Mucosa of descending colon (tissue), 3 donors: ENCODE data around the gene TLL1. TPM values are rescaled to one million over a fixed set of nuclear protein-coding genes. Genes with fewer than 3 reads are reported as not detected.

Experiments
- ATAC-seq: fragments of 200-7000 bp; cut with Tn5 transposase; one replicate; pipeline ENCODE4 v1.9.1; 2020; ENCODE audit warnings: mild to moderate bottlenecking, moderate library complexity
- DNase-seq, 3 donors: peaks; one replicate each; pipeline ENCODE4 v3.0.0-alpha.2; 2020
- H3K36me3 ChIP-seq: fragments of 200-600 bp; one replicate; pipeline ENCODE4 v1.8.0; 2021; ENCODE audit warnings: low read depth, mild to moderate bottlenecking
- H3K4me1 ChIP-seq: fragments of 200-600 bp; one replicate; pipeline ENCODE4 v1.8.0; 2021; ENCODE audit warnings: low read depth, mild to moderate bottlenecking
- H3K4me3 ChIP-seq: fragments of 200-600 bp; one replicate; pipeline ENCODE4 v1.8.0; 2021; ENCODE audit warnings: mild to moderate bottlenecking
- H3K9me3 ChIP-seq: fragments of 200-600 bp; one replicate; pipeline ENCODE4 v1.8.0; 2021; ENCODE audit warnings: mild to moderate bottlenecking
- intact Hi-C, 2 donors: fragments of 100-400 bp; cut with DNase I in 1 of 2; cut with micrococcal nuclease in 1 of 2; formaldehyde crosslinking; loops; one replicate each; pipeline versions ENCODE4 v1.11.0 to v1.11.1; 2022; cut with DNase I, micrococcal nuclease
- total RNA-seq, 3 donors: library from RNA; stranded (reverse); fragmentation: NEBNext Ultra II Directional in 2 of 3; extraction: Animal tissue kit (Norgen Biotek cat#: 25700) in 2 of 3; gene quantifications; one replicate each; pipeline versions ENCODE4 v1.2.1 to v1.2.4, GENCODE V29; 2021 to 2023
- TF ChIP-seq, protein P1 (sequence below): fragments of 200-600 bp; IDR thresholded peaks from one replicate; pipeline ENCODE4 v1.8.0; 2022; ENCODE audit warnings: antibody characterized with exemption, mild to moderate bottlenecking
- donor health status: DM: no; HTN: no; CAD: no; lungs with moderate emphysema.
- donor health status: DM: no; HTN: no; CAD: no.
- donor health status: DM: no; HTN: yes; CAD: no.

TLL1 gene
- total RNA-seq, 3 donors from 2014 or later, result 2.4 to 4.8 (median 2.5) TPM

DNA sequence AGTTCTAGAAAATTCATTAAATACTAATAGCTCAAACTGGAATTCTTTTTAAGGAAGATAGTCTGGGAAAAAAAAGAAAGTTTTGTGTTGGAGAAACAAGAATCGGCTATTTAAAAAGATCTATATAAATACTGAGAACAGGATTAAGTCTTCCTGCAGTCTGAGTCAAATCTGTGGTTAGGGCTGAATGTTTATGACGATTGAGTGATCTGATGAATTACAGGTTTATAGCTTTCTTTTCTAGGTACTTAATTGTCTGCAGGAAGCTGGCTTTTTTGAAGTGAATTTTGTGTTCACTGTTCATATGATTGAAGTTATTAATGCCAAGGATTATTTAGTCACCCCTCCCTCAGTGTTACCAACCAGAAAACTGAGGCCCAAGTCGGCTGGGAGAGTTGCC lies 42.2 kb downstream of the TLL1 start:
- Histone ChIP-seq H3K4me3 (no peak overlapping the region), H3K9me3 (no peaks in the 10 kb centered on the region), H3K4me1 (no peaks in the 10 kb centered on the region), H3K36me3 (no peaks in the 10 kb centered on the region)
- TF ChIP-seq, protein P1, sequence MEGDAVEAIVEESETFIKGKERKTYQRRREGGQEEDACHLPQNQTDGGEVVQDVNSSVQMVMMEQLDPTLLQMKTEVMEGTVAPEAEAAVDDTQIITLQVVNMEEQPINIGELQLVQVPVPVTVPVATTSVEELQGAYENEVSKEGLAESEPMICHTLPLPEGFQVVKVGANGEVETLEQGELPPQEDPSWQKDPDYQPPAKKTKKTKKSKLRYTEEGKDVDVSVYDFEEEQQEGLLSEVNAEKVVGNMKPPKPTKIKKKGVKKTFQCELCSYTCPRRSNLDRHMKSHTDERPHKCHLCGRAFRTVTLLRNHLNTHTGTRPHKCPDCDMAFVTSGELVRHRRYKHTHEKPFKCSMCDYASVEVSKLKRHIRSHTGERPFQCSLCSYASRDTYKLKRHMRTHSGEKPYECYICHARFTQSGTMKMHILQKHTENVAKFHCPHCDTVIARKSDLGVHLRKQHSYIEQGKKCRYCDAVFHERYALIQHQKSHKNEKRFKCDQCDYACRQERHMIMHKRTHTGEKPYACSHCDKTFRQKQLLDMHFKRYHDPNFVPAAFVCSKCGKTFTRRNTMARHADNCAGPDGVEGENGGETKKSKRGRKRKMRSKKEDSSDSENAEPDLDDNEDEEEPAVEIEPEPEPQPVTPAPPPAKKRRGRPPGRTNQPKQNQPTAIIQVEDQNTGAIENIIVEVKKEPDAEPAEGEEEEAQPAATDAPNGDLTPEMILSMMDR, result no peak
- ATAC-seq (no peak), DNase-seq (no peak)
- intact Hi-C loops, result no loop called here

DNA sequence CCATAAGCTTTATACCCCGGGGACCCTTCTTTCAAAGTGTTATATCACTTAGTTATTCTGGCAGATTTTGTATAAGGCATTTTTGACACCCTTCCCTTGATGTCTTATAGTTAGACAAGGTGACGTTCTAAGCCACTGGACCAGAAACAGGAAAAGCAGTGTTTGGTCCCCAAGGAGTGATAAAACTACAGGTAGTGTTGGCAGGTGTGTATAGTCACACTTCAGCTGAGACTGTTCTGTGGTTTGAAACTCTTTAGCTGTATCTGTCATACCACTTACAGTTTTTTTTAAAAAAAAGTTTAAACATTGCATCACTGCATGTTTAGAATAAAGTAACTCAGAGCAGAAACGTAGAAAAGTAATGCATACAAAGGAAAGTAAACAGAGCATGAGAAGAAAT lies 48.5 kb downstream of the TLL1 start:
- no peaks in the 10 kb centered on the region for H3K9me3 ChIP-seq
- no peaks in the 10 kb centered on the region for H3K4me1 ChIP-seq
- no peak for ATAC-seq
- TF ChIP-seq, protein P1, result no peak
- no peak overlapping the region for H3K4me3 ChIP-seq
- H3K36me3 ChIP-seq, result no peaks in the 10 kb centered on the region
- intact Hi-C loops, result no loop called here
- no peak for DNase-seq

DNA sequence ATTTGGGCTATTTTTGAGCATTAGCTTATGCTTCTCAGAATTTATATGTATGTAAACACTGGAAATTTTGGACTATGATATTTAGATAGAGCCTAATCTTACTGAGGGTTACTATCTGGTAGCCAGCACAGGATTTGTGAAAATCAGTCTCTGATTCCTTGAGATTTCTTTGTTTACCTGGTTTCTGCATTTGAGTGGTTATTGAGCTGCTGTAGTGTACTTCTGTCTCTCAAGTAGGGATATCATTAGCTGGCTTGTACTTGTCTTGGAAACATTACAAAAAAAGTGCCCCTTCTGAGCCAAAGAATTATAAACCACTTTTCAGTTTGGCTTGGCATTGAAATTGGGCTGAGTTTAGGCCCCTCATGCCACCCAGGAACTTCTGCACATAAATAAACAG lies 49.7 kb downstream of the TLL1 start:
- TF ChIP-seq, protein P1, result no peak
- DNase-seq (no peak), ATAC-seq (no peak)
- Histone ChIP-seq H3K4me1 (no peaks in the 10 kb centered on the region), H3K4me3 (no peak overlapping the region), H3K9me3 (no peaks in the 10 kb centered on the region), H3K36me3 (no peaks in the 10 kb centered on the region)
- intact Hi-C loops, result no loop called here

DNA sequence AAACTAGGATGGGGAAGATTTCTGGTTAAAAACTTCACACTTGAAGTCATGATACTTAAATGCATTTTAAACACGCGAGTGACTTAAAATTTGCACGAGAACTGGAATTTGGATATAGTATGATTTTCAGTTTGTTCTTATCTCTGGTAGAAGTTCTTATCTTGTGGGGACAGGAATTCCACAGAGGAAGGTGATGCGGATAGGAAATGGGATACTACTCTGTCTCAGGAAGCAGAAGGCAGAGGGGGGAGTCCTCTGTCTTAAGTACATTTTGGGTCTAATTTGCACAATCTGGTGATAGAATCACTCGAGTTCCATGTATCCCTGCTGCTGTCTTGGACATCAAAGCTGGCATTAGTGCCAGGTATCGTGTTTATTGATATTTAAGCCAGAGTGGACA lies 53.3 kb downstream of the TLL1 start:
- H3K36me3 ChIP-seq, result no peaks in the 10 kb centered on the region
- DNase-seq (no peak), ATAC-seq (no peak)
- no peaks in the 10 kb centered on the region for H3K9me3 ChIP-seq
- no peak overlapping the region for H3K4me3 ChIP-seq
- intact Hi-C loops, result no loop called here
- no peaks in the 10 kb centered on the region for H3K4me1 ChIP-seq
- TF ChIP-seq, protein P1, result no peak

DNA sequence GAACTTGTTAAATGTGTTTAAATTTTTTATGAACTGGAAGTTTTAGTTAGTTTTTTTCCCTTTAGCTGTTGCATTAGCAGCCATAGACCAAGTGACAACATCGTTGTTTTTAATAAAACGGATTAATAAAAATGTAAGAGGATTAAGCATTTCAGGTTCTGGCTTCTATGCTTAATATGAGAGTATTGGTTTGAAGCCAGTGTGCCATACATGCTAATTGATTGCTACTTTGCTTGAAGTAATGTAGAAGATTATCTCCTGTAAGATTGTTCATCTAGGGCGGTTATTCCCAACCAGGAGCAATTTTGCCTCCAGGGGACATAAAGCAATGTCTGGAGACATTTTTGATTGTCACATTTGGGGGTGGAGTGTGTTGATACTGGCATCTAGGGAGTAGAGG lies 54.3 kb downstream of the TLL1 start:
- ATAC-seq (no peak), DNase-seq (no peak)
- TF ChIP-seq, protein P1, result no peak
- Histone ChIP-seq H3K4me3 (no peak overlapping the region), H3K36me3 (no peaks in the 10 kb centered on the region), H3K4me1 (no peaks in the 10 kb centered on the region), H3K9me3 (no peaks in the 10 kb centered on the region)
- intact Hi-C loops, result no loop called here

DNA sequence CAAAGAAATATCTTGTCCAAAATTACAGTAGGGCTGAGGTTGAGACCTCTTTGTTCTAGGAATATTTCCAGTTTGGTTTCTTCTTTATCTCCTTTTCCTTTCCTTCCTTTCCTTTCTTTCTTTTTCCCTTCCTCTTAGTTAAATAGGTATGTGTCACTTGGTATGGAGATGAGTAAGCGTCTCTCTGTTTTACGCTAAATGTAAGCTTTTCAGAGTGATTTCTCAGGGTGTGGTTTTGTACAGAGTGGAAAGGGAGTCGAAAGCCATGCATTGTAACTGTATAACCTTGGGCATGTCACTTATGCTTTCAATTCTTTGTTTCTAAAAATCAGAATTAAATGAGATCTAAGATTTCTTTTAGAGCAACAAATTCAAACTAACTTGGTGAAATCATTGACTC lies 54.8 kb downstream of the TLL1 start:
- no peaks in the 10 kb centered on the region for H3K9me3 ChIP-seq
- no peaks in the 10 kb centered on the region for H3K4me1 ChIP-seq
- no peaks in the 10 kb centered on the region for H3K36me3 ChIP-seq
- TF ChIP-seq, protein P1, result no peak
- no peak overlapping the region for H3K4me3 ChIP-seq
- ATAC-seq (no peak), DNase-seq (no peak)
- intact Hi-C loops, result no loop called here
